ENCODE measurements around the gene SMLR1.

Gene SMLR1

DNA sequence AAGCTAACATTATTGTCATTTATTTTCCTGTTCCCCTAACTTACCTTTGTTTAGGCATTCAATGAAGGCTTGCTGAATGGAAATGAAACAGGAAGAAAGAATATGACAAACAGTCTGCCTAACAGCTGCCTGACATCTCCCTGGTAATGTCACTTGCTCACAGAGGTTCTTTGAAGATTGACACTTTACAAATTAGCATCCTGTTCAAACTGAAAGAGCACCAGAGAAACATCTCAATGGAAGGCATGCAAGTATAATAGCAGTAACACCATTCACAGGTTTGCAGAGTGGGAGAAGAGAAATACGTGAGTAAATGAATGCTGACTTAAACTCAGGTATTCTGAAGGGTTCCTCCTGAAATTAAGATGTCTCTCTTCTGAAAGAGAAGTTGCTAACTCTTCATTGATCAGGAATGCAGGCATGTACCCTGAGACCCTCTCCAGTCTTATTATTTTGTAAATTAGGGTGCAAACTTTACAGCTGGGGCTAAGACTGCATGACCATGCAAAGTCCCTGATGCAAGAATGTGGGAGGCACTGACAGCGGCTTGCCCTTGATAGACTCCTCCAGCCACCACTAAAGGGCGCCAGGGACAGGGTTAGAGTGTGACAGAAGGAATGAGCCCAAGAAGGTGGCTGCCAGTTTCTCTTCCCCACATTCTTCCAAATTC is 1.3 kb upstream of the SMLR1 start:
- no peak for DNase-seq

GRCh38 chr6:130826442-130827246 is 562 bp upstream of the SMLR1 start:
- no peak for DNase-seq

DNA sequence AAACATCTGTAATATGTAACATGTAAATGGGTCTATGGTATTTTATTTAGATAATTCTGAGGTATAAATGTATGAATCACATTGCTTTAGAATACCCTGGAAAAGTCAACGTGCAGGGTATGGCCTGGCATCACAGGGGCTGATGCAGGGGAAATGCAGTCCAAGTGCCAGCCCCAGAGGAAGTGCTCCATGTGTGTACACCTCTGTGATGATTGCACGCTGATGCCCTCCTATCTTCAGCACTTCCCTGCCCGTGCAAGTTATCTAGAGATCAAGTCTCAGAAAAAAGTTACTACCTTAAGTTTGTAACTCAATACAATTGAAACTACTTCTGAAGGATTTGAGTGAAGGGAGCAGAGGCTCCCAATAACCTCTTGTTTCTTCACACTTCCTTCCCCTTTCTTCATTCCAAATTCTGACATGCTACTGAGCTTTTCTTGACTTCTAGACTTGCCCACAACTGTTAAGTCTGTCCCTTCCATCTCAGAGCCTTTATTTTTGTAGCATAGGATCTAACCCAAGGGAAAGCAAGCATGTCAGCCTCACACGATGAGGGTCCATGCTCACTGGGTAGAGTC is 2.2 kb downstream of the SMLR1 start:
- peak; percentile 31 for DNase-seq

DNA sequence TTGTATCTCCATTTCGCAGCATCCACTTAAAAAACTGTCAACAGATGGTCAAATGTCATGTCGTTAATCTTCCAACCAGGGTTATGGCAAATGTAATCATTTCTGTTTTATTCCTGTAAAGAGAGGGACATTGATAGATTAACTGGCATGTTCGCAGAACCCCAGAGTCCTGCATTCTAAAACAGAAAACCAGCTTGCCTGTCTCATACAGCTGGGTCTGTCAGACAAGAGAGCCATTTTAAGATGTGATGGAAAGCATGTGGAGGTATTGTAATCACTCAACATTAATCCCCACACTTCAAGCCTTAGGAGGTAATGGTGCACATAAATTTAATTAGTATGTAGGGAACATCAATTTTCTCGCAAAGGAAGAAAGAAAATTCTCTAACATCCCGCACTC is 4.4 kb downstream of the SMLR1 start:
- DNase-seq = no peak

DNA sequence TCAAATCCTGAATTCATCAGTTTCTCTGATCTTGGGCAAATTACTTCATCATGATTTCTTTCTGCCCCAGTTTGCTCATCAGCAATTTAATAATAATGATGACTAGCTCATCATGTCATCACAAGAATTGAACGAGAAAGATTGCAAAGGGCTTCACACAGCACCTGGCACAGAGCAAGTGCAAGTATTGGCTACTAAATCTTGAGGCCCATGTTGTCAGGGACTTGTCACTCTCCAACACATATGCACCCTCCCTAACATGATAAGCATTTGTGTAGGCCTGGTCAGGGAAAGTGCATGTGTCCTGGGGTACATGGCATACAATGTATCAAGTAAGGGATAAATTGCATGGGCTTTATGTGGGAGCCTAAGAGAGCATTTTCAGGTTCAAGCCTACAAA is 6.4 kb downstream of the SMLR1 start:
- no peak for DNase-seq

DNA sequence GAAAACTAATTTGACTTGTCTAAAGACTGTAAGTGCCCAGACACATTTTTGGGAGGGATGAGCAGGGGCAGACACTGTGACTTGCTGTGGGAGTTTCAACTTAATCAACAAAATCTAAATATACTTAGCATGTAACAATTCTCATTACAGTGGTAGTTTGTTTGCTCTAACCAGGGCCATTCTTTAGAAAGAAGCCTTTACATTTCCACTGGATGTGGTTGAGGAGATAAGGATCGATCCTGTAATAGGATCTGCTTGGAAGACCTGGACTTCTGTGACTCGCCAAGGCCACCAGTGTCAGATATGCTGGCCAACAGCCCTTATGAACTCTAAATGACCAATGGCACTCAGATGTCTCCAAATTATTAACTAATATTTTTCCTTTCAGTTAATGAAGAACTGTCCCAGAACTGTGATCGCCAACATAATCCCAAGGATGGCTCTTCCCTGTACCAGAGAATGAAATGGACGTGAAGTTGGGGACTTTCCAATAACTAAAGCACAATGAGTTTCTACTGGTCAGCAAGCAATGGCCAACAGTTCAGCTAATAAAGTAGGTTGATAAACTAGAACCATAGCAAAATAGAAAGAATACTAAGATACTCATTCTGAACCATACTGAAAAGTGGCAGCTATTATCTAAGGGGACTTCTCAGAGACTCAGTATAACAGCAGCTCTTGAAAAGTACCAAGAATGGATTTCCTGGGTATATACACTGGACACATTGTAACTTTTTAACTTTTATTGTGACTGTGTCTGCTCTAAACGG is 7.5 kb downstream of the SMLR1 start:
- DNase-seq = no peak

DNA sequence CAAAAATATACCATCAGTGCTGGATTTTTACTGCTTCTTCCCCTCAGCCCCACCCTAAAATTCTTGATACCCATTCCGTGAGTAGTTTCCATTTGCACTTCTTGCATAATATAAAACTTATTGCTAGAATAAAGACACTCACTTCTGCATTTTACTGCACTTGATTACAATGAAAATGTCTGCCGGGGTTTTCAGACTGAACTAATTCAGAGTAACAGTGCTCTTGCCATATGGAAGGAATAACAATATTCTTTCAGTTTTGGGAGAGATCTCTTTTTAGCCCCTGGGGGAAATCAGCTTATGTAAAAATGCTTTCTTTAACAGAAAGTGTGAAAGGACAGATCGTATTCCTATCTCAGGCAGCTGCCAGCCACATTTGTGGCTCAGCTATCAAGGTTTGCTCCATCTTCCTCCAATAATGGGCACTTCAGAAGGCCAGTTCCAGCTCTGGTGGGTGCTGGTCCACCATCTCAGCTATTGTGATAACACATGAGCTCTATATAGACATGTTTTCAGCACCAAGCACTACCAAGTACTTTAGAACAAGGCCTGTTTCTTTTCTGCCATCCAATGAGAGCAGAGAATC is 8.9 kb downstream of the SMLR1 start:
- no peak for DNase-seq

- DNase-seq = no peak
These were observed 9.9 kb downstream of the SMLR1 start for GRCh38 chr6:130837067-130837466.

DNA sequence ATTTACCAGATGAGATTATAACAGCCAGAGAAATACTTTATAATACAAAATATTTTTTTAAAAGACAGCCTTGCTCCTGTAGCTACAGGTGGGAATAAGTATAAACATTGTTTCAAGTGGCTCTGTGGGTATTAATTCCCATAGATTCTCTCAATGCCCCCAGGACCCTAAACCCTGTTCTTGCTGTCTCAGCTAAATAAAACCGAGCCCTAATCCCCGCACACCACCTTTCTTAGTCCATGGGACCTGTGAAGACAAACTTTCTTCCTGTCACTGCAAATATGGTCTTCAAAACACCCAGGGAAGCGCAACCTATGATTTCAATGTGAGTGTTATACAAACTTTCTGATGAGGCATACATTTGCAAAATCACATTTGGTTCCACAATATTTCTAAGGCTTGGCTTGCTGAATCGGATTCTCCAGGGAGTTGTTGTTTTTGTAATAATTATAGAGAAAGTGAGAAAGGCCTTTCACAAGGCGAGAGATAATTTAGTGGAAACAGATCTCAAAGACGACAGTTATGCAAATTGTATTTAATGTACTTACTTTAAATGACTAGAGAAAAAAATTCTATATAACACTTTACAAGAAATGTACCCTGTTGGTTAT is 11.1 kb downstream of the SMLR1 start:
- DNase-seq = no peak

DNA sequence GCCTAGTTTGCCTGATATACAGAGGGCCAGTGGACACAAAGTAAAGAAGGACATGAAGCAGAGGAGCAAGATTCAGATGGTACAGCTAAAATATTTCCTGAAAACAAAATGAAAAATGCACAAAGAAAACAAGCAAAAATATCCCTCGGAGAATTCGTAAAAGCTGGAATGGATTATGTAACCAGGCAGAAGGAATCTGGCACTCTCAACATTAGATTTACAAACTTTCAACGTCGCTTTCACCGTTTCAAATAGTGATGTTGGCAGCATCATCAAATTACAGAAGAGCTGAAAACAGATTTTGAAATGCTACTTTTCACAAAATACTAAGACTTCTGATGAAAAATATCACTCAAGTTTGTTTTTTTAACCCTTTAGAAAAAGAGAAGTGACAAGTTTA is 11.7 kb downstream of the SMLR1 start:
- no peak for DNase-seq

DNA sequence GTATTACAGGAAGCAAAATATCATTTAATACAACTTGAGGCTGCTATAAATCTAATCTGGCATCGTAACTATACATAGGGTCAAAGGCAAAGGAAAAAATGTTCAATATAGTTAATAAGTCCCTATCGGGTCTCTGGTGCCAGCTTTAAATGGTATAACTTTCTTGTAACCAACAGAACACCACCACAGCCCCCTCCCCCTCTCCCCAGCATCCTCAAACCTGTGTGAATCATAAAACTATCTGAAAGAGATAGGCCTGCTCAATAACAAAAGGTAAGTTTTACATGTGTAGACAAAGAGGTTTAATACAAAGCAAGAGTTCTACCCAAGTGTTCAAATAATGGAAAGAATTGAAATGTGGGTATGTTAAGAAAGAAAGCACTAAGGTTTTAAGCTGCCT is 12.2 kb downstream of the SMLR1 start:
- no peak for DNase-seq

DNA sequence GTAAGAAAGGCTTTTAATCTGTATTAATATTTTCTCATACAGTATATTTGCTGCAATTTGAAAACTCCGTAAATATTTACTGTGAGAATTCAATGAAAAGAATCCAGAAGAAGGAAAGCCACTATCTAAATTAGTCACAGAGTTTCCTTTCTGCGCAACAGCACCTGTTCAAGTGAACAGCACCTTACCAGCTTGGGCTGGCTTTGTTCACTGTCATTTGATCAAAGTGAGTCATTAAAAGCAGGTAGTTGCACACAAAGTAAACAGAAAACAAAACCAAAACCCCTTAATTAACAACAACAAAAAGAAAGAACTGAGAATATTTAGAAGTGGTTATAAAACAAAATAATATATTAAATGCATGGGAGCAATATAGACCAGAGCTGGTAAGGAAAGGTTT is 12.8 kb downstream of the SMLR1 start:
- no peak for DNase-seq

DNA sequence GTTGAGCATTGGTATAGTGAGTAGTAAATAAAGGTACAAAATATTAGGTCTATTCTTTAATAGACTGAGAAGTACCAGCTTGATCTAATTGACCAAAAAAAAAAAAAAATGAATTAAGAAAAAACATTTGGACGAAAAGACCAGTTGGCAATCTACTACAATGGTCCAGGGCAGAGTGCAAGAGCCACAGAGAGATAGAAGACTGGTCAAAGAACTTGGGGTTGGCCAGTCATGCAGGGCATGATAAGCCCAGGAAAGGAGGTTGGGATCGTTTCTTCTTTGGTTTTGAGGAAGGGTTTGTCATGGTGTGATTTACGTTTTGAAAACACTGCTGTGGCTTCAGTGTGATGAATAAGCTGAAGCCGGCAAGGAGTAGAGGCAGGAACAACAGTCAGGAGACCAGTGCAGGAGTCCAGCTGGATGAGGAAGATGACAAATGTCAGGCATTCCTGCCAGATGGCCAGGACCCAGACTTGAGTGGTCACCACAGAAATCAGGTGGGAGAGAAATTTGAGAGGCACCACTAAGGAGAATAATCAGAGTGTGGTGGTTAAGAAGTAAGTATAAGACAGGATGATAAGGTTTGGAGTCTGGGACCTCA is 14.0 kb downstream of the SMLR1 start:
- DNase-seq = no peak

DNA sequence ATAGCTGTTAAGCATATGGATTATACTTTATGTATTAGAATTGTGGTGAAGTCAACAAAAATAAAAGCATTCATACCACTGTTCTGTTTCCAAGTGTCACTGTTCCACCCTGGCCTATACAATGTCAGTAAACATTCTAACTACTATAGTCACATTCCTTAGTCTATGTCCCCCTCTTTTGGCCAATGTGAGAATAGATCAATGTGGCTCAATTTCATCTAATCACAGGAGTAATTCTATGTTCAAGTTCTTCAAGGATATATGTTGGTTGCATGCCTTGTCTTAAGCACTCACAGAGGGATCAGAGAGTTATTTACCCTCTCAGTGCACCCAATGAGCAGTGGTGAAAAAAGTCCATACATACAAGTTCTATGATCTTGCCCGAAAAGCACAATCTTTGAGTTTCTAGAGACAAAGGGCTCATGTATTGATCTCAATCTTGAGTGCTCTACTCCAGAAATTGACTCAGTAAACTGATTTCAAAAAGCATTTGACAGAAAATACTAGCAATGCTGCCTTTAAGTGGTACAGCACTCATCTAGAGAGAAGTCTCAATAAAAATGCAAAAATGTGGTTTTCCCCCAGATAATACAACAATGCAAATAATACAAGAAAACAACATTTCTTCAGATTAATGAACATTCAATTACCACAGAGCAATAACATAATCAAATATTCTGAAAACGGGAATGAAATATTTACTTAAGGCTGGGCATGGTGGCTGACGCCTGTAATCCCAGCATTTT is 16.5 kb downstream of the SMLR1 start:
- DNase-seq = peak; percentile 78

DNA sequence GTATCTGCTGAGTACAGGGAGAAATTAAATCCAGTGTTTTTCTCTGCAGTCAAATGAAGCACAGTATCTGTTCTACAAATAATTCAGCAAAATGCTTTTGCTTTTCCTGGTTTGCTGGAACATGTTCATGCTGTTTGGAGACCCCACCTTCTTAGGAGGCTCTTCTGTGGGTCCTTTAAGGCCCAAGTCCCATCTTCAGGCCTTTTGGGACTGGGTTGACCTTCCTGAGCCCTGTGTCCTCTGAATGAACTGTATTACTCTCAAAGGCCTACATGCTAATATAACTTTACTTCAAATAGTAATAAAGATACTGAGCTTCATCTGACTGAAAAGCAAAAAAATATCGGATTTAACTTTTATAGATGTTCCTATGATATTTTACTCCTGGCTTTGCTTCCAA is 19.3 kb downstream of the SMLR1 start:
- DNase-seq = no peak

DNA sequence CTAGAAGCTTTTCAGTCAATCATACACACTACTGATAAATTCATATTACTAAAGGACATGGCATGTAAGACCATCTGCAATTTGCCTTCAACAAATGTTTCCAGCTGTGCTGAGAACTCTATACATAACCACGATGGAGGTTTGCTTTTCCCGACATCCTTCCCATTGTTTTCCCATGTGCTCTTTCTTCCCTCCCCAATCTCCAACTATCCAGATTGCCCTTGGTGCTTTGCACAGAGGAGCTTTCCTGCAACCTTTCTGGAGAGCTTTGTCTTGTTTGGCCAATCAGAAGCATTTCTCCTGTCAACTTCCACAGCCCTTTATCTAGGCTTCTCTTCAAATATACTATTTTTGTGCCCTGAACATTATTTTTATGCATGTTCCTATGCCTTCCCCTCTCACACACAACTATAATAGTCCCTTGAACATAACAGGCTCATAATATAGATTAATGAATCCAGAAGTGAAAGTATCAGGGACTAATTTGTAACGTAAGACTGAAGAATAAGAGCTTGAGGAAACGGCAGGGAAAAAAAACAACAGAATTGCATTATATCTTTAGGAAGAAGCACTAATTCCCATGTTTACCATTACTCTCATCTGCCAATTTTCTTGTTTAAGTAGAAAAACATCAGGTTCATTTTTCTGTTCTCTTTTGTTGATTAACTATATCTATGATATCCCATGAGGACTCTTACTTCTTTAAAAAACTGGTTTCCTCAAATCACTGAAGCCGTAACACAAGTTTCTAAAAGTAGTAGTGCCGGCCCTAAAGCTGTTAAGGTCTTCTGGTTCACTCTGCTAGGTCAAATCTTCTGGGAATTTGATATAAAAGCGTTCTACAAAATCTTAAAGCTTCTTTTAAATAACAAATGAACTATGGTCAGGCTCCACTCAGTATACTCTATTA is 20.1 kb downstream of the SMLR1 start:
- DNase-seq = no peak

DNA sequence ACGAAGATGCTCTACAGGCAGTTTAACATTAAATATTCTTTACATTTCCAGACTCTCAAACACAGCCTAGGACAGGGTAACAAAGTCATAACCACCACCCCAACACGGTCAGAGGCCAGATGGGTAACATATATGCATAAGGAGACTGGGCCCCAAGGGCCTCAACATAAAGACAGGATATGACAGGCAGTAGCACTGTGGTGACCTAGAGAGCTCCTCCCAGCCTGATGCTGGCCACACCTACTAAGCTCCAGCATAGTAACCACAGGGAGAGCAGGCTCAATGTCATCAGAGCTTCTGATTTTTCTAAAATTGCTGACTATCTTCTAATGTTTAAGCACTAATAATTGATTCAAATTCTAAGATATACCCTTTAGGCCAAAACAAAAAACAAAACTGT is 21.7 kb downstream of the SMLR1 start:
- peak; percentile 42 for DNase-seq

GRCh38 chr6:130849594-130849993 is 22.4 kb downstream of the SMLR1 start:
- DNase-seq = no peak

DNA sequence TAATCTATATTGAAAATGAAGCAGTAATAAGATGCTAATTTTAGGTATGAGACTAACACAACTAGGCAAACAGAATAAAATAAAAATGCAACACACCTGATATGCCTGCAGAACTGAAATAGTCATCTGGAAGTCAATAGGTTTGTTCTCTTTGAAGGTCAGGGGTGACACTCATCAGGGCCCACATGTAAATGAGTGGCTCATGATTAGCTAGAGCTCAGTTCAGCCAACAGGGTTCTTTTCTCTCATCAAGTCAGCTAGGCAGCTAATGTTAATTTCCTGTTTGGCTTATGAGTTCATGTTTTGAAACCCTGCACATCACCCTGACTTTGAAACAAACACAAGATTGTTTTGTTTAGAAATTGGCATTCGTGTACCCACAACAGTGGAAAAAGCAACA is 23.8 kb downstream of the SMLR1 start:
- DNase-seq = no peak

DNA sequence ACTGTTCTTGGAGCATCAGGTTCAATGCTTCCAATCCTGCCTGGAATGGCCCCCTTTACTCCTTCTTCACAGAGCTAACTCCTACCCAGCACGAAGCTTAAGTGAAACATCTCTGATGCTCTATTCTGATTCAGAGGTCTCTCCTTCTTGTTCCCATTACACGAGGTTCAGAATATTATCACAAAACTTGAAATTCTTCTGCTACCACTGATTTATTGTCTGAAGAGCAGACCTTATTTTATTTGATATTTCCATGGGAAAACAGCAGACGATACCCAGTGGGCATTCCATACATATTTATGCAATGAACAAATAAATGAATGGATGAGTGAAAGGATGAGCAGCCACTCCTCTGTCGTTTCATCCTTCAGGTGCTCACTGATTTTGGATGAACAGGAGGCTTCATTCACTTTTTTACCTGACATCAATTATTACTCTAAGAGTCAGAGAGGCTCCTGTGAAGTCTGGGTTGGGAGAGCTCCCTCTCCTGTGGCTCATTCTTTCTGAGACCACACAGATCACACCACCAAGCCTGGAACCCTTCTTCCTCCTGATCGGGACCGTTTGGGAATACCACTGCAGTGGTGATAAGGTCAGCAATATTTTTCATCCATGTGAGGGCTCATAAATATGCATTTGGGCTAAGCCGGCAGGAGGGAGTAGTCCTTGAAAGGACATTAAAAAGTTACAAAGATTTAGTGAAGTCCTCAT is 25.8 kb downstream of the SMLR1 start:
- no peak for DNase-seq
